HK-2 (cell line): ENCODE results near the gene ZEB1.

ENCODE experiments used
- DNase-seq: peaks from one replicate; pipeline ENCODE4 v3.0.0-alpha.2; 2018; ENCODE audit not compliant: unreplicated experiment

ZEB1 gene

DNA sequence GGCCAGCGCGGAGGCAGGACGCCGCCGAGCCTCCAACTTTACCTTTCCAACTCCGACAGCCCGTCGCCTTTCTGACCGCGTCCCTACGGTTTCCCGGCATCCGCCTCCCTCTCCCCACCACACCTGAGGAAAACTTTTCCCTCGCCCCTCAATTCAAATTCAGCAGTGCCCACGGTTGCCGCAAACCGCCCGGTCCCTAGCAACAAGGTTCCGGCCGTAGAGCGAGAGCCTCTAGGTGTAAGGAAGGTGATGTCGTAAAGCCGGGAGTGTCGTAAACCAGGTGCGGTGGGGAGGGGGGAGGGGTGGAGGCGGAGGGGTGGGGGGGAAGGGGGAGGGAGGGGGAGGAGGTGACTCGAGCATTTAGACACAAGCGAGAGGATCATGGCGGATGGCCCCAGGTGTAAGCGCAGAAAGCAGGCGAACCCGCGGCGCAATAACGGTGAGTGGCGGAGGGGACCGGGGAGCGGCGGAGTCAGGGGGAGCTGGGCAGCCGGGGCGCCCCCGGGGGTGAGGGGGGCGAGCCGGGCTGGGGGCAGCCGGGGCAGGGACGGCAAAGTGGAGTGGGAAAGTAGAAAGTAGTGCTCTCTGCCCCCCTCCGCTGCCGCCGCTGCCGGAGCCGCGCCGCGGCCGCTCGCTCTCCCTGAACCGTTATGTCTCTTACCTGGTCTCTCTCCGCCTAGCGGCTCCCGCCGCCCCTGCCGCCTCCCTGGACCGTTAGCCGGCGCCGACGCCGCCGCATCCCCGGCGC lies at the start of gene ZEB1:
Gene ZEB1 (plus strand): TSS at position 363 of the 748 bp plus-strand sequence. CDS start 19 bp downstream, at position 382.
- DNase-seq, result peak; percentile 80

DNA sequence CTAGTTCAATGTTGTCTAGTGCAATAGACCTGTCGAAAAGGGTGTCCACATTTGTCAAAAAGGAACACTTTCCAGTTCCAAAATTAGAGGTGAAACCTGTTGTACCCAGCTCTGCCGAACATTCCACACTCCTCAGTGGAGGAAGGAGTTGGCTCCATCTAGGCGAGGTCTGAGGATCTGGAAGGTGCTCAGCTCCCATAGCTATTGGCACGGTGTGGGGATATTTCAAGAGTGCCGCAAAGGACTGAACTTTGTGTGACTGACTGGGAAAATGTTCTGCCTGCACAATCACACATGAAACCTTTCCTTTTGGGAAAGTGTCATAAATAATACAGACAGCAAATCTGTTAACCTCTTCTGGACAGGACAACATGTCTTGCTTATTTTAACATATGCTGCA lies 48.1 kb upstream of the ZEB1 start:
- no peak for DNase-seq

DNA sequence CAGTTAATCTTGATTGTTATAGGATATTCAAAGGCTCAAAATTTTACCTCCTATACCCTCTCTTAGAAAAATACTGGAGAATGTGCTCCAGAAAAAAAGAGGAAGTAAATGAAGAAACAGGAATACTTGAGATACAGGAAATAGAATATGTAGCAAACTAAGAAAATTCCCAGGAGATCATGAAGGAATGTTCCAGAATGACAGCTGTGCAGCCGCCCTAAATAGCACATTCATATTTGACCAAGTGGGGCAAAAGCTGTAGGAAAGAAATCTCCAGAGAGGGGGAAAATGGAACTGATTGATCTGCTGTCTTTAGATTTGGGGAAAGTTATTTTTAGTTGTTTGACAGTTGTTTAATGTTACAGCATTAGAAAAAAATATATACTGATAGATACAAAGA lies 46.2 kb upstream of the ZEB1 start:
- no peak for DNase-seq

DNA sequence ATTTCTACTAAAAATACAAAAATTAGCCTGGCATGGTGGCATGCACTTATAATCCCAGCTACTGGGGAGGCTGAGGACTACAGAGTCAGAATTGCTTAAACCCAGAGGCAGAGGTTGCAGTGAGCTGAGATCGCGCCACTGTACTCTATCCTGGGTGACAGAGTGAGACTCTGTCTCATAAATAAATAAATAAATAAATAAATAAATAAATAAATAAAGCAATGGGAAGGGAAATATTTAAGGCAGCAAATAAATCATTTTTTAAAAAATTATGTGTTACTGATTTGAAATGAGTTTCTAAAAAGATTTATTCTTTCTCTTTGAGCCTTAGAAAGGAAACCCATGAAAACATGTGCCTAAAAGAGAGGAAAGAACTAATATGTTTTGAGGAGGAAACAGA lies 45.2 kb upstream of the ZEB1 start:
- DNase-seq, result no peak

DNA sequence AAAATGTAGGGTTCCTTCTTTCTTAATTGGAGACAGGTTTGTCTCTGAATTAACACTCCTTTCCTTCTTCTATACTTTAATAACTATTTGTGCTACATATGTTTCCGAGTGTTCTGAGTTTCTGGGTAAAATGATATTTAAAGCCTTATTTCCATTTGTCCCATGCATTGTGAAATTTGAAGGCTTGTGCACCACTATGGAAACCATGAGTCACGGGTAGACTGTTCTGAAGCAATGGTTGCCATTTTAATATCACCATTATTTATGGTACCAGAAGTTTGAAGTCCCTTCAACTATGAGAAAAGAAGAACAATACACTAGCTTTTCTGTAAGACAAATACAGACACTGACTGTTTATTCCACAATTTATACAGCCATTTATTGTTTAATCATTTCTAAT lies 44.7 kb upstream of the ZEB1 start:
- no peak for DNase-seq

DNA sequence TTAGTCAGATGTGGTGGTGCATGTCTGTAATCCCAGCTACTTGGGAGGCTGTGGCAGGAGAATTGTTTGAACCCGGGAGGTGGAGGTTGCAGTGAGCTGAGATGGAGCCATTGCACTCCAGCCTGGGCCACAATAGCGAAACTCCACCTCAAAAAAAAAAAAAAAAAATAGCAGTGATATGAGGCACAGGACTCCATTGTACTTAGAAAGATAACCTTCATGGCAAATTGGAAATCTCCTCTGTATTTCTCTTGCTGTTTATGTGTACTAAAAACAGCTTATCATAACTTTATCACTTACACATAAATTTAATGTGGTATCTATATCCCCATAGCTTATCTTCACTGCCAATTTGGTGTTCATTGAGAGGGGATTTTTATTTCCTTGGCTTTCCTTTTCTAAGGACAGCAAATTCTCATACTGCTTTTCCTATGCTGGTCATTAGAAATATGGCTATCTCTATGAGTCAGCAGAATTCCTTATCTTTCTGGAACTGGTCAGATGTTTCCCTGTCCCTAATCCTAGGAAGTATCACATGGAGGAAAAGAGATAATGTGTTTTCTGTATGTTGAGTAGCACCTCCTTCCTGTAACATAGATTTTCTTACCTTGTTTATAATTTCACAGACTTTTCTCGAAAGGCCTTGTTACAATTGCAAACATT lies 40.6 kb upstream of the ZEB1 start:
- DNase-seq, result no peak

DNA sequence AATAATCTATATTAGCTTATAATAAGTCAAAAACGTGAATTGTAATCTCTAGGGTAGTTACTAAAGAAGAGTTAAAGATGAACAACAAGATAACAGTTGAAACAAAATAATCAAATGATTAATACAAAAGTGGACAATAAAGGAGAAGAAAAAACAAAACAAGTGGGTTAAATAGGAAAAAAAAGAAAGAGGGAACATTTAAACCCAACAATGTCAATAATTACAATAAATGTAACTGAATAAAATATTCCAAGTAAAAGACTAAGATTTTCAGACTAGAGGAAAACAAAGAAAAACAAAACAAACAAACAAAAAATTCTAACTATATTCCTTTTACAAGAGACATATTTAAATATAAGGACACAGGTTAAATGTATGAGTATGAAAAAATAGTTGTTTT lies 38.0 kb upstream of the ZEB1 start:
- DNase-seq, result no peak

DNA sequence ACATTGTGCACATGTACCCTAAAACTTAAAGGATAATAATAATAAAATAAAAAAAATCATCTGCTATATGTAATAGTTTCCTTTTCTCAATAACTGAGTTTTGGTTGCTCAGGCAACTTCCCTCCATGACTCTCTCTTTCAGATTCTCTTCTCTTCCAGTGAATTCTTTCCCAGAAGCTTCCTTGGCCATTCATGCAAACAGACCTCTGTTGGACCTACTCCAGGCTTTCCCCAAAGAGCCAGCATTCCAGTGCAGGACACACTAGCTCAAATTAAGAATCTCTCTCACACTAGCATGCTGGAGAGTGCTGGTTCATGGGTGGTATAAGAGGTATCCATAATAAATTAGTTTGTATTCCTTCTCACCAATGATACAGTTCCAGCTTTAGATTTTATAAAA lies 31.0 kb upstream of the ZEB1 start:
- no peak for DNase-seq

DNA sequence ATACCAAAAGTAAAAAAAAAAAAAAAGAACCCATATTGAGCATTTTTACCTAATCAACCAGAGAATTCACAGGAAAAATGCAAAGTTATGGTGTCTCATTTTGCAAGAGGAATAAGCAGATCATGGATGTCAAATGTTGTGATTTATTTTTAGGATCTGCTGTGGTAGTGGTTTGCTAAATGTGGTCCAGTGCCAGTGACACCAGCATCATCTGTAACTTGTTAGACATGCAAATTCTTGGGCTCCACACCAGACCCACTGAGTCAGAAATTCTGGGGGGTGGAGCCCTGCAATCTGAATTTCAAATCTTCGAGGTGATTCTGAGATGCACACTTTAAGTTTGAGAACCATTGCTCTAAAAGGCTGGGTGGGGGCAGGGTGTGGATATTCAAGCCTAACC lies 30.1 kb upstream of the ZEB1 start:
- DNase-seq, result no peak

DNA sequence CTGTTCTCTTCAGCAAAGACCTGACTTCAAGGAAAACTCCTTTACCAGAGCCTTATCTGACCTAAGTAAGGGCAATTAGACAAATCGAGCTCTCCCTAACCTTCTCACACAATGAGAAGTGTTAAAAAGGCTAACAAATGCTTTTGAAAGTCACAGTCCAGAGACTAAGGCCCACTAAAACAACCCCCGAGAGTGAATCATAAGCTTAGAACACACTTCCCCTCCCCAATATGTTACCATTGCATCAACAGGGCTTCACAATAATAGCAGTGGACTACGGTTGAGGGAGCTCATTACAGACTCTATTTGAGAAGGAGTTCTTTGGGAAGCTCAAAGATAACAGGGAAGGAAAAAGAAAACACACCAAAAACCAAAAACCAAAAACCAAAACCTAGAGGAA lies 28.6 kb upstream of the ZEB1 start:
- DNase-seq, result no peak

DNA sequence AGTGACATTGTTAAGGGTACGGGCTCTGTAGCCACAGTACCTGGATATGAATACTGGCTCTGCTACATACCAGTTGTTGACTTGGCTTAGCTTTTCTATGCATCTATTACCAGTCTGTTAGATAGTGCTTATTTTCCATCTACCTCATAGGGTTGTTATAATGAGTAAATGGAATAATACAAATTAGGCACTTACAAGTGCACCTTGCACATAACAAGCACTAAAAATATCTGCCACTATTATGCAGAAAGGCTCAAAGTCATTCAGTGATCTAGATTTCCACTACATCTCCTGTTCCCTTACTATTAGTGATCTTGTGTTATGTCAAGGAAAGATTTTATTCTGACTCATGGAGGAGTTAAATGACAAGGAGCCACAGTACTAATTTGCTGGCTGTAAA lies 27.9 kb upstream of the ZEB1 start:
- DNase-seq, result no peak

DNA sequence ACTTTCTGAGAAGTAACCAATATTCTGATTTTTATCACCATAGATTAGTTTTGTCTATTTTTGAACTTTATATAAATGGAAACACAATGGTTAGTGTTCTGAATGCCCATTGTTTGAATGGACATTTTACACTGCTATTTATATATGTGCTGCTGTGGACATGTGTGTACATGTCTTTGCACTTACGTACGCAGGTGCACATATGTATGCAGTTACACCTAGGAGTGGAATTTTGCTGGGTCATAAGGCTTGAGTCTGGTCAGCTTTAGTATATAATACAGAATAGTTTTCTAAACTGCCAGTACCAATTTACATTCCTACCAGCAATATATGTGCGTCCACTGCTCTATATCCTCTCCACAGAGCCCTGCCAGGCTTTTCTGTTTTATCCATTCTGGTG lies 24.5 kb upstream of the ZEB1 start:
- DNase-seq, result no peak

DNA sequence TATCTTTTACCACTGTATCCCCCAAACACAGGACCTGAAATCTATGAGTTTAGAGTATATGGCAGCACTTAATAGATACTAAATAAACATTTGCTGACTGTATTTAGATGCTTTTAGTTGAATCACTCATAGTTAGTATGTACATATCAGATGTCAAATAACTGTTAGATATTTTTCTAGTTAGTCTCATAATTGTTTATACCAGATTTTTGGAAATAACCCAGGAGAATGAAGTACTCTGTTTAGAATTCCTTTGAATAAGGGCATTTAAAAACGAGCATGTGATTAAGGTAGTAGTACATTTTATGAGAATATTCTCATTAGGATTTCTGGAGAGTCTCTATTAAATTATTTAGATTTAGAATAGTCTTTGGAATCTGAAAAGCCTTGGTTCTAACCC lies 22.3 kb upstream of the ZEB1 start:
- no peak for DNase-seq

DNA sequence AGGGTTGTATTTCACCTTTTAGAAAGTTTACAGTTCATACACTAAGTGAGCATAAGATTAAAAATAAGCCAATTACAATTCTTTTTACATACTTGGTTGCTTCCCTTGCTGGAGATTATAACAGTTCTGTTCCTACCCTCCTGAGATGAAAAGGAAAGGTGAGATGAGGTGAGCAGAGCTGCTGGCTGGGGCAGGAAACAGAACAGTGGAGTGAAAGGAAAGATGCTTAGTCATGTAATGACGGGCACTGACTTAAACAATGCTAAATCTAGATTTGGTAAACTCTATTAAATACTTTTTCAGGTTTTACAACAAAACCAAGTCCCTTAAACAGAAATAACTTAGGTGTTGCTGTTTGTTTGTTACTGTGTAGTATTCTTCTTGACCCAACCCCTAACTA lies 19.9 kb upstream of the ZEB1 start:
- no peak for DNase-seq

DNA sequence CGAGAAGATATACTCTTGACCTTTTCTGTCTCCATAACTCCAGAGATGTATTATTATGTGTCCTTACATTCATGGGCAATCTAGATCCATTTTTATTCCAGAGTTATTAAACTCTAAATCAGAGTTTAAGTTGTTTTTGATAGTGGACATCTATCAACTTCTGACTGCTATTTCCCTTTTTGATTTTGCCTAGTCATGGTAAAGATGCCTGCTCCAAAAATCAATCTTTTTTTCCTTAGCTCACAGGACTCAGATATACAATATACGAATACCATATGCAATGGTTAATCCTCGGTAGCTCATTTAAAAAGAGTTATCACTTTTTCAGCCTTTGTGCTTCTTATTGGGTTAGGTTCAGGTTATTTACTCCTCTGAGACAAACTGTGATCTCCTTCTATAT lies 15.8 kb upstream of the ZEB1 start:
- DNase-seq, result no peak

DNA sequence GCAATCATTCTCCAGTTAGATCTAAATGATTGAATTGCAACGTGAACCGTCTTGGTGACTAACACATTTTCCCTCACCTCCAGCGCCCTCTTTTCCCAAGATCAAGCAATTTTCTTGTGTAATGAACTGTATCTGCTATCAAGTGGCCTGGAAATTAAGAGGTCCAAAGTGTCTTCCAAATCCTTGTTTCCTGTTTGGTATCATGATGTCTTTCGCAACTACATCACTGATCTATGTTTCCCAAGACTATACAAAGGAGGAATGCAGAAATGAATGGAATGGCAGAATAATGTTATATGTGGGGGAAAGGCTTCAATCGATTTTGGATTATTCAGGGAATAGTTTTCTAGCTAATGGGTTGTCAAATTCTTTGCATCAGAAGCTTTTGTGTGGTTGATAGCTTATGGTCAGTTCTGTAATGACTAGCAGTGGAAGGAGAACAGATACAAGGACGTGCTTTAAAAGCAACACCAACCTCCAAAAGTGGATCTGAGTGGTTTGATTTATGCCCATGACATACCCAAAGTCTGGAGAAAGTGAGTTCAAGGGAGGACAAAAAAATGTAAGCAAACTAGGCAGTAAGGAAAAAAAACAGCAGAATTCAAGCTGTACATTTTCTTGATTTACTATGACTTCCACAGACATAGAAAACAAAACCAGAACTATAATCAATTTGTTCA lies 14.6 kb upstream of the ZEB1 start:
- no peak for DNase-seq

DNA sequence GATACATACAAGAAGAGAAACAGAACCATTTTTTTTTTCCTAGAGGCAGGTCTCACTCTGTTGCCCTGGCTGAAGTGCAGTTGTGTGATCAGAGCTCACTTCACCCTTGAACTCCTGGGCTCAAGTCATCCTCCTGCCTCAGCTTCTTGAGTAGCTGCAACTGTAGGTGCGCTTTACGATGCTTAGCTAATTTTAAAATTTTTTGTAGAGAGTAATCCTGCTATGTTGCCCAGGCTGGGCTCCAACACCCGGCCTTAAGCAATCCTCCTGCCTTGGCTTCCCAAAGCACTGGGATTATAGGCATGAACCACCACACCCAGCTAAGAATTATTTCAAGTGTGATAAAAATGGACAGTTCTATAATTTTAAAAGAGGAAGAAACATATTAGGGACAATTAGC lies 5.6 kb upstream of the ZEB1 start:
- DNase-seq, result no peak

DNA sequence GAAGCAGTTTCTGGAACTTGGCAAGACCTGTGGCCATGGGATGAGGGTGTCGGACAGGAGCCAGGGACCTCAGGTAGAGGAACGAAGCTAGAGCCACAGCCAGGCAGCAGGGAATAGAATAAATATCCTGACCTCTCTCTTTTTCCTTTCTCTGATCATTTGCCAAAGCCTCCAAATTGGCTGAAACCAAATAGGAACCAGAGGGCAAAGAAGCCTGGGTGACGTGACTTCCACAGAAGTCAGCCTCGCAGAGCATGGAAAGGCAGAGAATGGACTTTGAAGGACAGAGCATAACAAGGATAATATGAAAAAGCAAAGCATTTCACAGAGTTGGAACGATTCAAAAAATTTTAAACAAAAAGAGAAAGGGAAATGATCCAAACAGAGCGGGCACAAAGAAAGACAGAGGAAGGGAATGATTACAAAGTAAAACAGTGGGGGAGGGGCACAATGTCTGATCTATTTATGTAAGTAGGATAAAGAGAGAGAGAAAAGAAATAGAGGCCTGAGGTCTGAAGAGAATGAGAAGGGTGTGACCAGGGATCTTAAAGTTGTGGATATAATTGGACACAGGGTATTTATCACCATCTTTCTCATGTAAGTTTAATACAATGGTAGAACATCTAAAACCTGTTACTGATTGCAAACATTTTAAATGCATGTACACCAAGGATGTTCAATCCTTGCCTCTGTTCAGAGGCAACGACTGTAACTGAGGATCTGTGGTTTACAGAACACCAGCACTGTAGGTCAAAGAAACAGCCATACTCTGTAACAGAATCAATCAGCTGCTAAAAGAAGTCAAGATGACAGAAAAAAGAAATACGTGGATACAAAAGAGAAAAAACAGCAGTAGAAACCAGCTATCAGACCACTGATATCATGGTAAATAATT lies 4.5 kb upstream of the ZEB1 start:
- no peak for DNase-seq

DNA sequence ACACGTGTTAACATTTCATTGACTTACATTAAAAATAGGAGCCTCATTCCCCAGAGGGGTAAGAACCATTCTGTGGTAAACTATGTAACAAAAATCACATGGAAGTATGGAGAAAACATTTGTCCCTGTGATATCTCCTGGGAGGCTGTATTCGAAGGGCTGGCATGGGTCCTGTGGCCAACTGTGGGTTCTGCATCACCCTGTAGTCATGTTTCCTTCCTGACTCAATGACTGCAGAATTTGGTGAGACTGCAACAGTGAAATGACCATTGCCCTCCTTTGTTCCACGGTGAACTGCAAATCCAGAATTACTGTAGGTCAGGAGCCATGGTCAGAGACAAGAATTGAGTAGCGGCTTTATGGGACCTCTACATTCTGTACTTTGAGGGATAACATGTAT lies 3.6 kb upstream of the ZEB1 start:
- DNase-seq, result no peak

DNA sequence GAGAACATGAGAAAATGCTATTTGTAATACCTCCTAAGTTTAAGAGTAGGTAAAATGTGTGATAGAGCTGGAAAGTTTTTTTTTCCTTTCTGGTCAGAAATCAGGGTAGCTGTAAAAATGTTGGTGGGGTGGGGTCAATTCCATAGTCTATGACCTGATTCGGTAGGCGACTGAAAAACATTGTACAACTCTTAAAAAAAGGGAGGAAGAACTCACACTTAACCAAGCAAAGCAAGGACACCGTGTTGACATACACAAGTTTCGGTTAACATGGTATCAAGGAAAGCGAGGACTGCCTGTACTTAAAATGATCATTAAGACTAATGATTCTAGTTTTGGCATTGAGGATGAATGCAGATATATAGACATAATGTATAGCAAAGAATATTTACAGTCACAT lies 1.8 kb upstream of the ZEB1 start:
- no peak for DNase-seq

DNA sequence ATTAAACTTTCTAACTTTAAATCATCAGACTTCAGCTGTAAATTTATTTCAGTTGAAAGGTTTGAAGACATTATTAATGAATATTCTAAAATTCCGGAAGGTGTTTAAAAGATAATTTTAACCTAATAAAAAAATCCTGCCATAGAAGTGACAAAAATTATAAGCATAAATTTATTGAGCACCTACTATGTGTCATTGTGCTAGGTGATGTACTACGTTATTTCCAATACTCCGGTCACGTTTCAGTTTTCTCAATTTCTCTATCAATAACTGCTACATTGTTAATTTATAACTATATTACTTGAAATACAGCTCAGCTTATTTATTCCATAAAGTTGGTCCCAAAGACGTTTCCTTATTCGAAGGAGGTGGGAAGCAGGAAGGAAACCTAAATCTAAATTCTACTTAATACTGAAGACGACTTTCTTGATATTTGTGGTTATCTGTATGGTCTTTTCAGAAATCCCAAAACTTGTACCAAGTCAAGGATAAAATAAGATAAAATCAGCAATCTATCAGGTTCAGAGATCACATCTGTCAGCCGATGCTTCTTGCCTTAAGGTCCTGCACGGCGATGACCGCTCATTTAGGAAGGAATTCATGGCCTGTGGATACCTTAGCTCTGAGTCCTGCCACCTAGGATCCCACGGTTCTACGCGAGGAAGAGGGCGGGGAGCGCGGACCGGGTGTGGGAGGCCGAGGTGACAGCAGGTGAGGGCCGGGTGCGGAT lies 1.2 kb upstream of the ZEB1 start:
- peak; percentile 69 for DNase-seq
